ENCODE results near the gene MYADML2.

Gene MYADML2

DNA sequence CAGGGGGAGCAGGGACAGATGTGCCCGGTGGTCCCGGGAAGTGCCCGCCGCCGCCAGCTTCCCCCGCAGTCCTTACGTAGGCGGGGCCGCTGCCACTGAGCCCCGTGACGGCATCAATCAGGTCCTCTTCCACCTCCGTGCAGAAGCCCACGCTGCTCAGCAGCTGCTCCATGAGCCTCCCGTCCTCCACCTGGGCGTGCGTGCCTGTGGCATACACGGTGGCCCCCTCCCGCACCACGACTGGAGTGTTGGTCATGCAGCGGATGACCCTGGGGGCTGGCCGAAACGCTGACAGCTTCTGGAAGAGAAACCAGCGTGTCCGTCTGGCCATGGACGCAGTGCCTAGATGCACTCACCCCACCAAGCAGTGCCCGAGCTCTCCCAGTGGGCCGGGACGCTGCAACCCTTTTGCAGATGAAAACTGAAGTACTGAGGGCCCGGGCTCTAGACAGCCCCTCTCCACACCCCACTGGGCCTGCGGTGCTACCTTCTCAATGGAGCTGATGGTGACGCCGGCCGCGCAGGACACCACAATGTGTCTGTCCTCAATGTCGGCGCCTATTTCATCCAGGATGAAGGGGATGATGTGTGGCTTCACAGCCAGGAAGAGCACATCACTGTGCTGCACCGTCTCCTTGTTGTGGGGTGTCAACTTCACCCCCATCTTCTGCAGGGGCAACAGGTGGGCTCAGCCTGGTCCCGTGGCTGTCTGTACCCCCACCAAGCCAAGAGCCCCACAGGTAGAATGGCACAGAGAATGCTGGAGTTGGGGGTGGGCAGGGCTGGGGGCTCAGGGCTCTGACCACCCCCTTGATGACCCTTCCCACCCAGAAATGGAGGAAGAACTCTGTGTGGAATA, 12.0 kb downstream of the MYADML2 start:
- FAIRE-seq: no peak

DNA sequence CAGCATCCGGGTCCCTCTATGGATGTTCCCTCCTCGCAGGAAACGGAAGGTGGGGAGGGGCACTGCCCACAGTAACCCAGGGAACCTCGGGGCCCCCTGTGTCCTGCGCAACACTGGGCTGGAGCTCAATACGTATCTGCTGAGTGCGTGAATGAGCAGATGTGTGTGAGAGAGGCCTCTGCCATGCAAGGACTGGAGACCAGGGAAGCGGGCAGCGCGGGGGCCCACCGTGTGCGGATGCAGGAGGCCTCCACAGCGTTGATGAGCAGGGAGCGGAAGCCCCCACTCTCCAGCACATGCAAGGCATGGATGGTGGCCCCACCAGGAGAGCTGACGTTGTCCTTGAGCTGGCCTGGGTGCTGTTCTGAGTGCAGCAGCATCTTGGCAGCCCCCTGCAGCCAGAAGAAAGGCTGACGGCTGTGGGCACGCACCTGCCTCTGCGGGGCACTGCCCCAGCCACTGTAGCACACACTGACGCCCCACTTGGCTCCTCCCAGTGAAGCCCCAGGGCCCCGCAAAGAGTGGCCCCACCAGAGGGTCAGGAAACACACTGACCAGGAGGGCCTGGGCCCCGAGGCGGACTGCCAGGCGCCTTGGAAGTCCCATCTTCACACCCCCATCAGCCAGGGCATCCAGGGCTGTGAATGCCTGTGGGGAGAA, 12.8 kb downstream of the MYADML2 start:
- FAIRE-seq: no peak

DNA sequence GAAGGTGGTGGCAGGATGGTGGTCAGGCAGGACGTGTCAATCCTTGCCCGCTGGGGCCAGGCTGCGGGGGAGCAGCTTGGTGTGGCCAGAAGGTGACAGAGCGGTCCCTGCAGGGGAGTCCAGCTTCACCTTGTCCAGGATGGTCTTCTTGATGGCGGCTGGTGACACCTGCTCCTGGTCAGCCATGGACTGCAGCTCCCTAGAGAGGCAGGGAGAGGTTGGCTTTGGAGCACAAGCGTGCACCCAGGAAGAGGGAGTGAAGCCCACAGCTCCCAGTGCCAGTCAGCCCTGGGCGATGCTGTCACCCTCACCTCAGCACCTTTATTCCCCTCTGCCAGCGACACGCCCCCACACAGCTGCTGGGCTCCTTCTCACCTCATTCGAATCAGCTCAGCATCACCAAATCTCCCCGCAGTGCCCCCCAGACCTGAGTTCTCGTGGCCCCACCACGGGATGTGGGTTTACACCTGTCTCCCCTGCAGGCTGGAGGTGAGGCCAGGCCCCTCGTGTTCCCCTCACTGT, 13.8 kb downstream of the MYADML2 start:
- FAIRE-seq: no peak

DNA sequence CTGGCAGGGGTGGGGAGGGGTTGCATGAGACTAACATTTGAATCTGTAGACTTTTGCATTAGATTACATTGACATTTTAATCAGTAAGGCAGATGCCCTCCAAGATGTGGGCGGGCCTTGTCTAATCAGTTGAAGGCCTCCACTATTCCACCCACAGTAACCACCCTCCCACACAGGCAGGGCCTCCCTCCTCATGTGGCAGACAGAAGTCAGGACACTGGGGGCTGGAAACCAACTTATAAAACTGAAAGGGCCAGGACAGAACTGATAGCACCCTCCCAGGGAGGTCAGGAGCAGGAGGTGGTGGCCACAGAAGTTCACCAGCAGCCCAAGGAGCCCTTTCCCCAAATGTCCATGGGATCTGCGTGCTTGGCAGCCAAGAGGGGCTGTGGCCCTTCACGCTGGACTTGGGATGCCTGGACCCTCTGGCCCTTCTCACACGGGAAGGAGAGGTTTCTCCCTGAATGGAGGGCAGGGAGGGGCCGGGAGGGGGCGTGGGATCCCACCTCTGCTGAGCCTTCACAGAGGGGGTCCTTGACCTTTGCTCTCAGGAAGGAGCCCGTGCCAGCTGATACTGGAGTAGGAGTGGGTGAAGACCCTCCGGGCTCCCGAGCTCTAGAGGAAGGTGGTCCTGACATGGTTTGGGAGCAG, 14.6 kb downstream of the MYADML2 start:
- FAIRE-seq: no peak

DNA sequence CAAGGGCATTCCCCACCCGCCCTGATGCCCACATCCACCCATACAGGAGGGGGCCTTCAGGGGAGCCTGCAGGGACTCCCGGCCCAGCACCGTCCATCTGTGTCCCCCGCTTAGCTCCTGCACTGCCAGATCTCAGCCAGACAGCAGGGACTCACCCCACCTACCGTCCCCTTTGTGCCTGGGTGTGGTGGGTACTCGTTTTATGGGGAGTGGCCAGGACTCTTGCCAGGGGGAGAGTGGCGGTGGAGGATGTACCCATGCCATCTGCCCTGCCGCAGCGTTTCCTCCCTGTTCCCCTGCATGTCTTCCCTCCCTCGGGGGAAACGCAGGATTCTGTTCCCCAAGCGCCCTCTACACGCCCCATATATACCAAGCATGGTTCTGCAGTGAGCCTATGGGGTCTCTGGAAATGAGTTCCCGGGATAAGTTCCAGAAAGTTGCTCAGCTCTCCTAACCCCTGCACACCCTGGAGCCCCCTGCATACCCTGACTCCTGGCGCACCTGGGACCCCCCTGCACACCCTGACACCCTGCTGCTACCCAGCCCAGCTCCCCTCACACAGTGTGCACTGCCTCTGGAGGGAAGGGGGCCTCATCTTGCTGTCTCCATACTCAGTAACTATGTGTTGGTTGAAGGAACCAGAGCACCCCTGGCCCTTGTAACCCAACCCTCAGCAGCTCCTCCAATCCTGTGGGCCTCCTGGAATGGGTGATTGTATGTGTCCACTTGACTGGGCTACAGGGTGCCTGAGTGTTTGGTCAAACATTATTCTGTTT, 15.3 kb downstream of the MYADML2 start:
- FAIRE-seq: no peak

DNA sequence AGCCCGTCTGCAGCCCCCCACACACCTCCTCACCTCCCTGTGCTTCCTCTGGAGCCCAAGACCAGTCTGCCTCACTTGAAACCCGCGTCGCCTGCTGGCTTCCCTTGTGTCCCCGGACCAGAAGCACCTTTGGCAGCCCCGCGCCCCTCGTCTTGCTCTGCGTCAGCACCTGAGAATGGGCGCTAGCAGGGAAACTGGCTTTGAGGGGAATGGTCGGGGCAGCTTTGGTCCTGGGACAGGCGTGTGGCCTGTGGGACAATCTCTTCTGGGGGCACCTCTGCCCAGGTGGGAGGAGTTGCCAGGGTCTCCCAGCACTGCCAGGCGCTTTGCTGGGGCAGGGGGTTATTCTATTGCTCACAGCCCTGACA, 15.9 kb downstream of the MYADML2 start:
- no peak for FAIRE-seq

DNA sequence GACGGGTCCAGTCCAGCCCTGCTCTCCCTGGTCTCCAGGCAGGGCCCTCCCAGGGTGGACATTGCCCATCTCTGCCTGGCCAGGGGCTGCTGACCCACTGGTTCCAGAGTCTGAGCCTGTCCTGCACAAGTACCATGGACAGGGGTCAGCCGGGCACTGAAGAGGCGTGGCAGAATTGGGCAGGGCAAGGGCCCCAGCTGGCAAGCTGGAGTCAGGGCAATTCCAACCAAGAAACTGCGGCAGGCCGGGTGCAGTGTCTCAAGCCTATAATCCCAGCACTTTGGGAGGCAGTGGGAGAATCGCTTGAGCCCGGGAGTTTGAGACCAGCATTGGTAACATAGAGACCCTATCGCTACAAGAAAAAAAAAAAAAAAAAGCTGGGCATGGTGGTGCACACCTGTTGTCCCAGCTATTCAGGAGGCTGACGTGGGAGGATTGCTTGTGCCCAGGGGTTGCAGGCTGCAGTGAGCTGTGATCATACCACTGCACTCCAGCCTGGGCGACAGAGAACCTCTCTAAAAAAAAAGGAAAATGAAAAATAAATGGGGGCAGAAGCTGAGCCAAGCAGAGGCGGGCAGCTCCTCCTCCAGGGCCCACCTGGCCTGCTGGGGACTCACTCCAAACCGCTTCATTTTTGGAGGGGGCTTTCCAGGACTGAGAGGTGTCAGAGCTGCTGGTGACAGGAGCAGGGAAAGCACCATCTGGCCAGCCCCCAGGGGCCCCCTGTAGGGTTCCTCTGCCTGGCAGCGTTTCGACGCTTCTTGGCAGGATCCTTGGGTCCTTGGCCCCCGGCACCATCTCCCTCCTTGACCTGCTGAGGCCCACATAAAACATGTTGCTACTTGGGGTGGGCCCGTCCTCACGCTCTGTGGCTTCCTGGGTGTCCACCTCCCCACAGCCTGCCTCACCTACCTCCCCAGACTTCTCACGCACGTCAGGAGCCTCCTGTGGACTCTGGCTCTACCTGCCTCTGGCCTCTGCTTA, 16.6 kb downstream of the MYADML2 start:
- no peak for FAIRE-seq

DNA sequence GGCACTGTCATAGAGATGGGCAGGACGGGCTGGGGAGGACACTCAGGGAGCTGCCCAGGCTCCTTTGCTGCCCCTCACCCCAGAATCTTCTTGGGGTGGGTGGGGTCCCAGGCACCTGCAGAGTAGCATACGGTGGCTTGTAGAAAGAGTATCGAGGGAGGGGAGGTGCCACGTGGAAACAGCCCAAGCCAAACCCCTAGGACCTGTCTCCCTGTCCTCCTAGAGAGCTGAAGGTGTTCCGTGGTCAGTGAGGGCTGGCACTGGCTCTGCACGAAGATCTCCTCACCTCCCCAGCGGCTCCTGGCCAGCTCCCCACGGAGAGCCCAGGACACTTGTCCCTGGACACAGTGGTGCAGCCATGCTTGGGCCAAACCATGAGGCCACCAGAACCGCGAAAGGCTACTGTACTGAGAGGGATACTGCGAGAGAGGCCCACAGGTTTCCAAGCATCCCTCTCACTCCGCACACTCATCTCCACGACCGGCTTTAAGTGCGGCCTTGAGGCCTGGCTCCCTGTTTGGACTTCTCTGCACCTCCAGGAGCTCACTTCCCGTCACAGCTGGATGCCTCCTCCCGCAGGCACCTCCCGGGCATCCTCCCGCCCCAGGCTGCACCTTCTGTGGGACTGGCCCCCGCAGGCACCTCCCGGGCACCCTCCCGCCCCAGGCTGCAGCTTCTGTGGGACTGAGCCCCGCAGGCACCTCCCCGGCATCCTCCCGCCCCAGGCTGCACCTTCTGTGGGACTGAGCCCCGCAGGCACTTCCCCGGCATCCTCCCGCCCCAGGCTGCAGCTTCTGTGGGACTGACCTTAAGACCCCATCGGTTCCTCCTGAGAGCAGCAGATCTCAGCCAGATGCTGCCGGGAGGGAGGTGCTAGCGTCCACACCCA, 17.5 kb downstream of the MYADML2 start:
- FAIRE-seq: no peak

DNA sequence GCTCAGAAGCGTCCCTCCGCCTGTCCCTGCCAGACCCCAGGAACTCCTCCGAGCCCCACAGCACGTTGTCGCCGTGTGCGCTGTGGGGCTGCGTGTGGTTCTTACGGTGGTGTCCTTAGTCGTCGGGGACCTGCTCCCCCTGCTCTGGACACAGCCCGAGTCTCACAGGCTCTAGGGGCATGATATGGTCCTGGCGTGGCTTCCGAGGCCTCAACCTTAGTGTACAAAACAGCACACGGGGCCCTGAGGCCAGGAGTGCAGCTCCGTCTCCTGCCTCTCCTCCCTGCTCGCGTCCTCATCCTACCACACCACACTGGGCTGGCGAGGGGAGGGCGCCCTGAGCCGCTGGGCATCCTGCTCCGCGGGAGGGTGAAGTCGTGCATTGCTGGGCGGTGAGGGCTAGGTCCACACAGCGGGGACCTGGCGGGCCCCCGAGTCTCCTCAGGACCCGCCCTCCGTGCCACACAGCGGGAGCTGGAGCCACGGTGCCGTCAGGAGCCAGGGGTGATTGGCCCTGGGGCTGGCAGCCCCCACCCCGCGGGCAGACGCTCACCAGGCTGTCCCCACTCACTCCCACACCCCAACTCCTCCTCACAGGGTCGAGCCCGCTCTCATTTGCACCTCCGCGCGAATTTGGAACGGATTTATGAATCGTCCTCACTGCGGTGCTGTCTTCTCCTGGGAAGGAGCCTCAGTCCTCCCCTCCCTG, 18.3 kb downstream of the MYADML2 start:
- FAIRE-seq: no peak

DNA sequence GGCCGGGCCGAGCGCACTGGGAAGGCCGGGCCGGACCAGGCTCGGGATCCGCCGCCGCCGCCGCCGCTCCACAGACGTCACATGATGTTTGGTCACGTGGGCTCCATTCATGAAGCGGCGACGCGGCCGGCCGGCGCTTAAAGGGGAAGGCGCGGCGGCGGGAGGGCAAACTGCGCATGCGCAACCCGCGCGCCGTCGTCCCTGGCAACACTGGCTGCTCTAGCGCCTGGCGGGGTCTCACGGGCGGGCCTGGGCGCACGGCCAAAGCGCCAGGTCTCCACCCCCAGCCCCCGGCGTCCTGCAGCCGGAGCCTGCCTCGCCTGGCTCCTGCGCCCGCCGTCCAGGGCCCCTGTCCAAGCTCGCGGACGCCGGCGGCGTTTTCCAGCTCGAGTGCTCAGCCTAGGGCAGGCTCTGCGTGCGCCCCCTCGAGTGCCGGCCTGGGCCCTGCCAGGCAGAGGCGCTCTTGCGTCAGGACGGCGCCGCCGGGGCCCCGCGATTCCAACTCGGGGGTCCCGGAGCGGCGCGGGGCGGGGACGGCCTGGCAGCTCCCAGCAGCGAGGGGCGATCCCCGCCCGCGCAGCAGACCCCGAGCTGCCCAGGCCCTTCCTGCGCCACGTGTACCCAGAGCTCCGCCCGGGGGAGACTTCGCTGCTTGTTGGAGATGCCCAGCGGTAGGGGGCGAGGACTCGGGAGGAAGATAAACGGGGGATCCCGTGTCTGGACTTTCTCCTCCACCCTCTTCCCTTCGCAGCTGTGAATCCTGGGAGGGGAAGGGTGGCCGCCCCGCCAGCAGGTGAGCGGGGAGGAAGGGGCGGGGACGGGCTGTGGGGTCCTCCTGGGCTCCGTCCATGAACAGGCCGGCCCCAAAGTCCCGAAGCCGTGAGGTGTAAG, 19.1 kb downstream of the MYADML2 start, which contains the start of gene MAFG:
TSS of gene MAFG (minus strand) at position 83 of the 891 bp plus-strand sequence. CDS start 4,550 bp downstream, outside the sequence.
- no peak for FAIRE-seq

DNA sequence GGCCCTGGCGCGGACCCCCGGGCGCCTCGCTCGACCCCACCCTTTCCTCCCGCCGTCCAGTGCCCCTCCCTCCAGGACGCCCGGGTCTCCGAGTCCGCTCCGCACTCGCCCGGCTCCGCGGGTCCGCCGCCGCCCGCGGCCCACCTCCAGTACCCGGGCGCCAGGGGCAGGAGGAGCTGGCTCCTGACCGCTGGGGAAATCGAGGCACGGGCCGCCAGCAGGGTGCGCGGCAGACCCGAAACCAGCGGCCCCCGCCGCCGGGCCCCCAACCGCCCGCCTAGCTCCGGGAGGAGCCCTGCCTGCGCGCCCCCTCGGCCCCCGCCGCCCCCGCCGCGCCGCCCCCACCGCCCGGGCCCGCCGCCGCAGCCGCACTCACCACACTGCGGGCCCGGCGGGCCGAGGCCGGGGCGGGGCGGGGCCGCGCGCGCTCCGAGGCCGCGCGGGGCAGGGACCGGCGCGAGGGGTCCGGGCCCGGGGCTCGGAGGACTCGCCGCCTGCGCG, 19.8 kb downstream of the MYADML2 start:
- no peak for FAIRE-seq

DNA sequence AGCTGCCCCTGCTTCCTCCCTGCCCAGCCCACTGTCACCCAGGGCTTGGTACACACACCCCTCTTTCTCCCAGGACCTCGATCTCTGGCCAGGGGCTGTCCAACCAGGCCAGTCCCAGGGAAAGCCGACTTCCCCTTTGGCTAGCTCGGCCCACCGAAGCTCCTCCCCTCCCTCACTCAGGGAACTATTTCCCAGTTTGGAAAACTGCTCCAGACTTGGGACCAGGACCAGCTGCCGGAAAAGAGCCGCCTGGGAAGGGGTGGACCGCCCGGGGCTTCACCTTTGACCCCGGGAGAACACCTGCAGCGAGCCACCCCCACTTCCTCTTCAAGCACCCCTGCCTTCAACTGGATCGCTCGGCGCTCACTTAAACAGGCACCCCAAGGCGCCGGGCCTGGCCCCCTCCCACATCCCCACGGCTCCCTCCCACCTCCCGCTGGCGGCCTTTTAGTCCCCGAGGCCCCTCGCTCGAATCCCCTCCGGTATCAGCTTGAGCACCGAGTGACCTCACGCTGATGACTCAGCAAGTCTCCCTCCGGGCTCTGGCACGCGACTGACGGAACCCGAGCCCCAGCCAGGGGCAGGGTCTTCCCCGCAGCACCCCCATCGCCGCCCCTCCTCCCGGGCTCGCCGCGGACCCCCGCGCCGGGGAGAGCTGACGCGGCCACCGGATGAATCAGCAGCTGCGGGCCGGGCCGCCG, 20.4 kb downstream of the MYADML2 start:
- no peak for FAIRE-seq

DNA sequence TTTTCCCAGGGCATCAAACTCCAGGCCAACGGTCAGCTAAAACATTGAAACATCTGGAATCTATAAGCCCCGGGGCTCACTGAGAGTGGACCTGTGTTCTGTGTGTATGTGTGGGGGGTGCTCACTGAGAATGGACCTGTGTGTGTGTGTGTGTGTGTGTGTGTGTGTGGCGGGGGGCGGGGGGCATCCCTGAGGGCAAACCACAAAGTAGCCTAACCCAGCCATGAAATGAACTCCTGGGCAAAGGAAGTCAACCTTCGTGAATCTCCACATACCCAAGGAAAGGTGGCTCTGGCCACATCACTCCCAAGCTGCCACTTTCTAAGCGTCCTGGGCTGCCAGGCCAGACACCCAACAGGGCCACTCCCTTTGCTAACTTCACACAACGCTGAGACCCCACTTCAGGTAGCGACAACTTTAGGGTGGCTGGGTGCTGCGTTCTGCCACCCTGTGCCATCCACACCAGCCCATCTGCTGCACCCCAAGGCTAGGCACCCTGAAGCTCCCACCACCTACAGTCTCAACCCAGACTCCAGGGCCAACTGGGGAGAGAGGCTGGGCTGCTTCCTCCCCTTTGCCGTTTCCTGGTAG, 21.1 kb downstream of the MYADML2 start:
- no peak for FAIRE-seq

DNA sequence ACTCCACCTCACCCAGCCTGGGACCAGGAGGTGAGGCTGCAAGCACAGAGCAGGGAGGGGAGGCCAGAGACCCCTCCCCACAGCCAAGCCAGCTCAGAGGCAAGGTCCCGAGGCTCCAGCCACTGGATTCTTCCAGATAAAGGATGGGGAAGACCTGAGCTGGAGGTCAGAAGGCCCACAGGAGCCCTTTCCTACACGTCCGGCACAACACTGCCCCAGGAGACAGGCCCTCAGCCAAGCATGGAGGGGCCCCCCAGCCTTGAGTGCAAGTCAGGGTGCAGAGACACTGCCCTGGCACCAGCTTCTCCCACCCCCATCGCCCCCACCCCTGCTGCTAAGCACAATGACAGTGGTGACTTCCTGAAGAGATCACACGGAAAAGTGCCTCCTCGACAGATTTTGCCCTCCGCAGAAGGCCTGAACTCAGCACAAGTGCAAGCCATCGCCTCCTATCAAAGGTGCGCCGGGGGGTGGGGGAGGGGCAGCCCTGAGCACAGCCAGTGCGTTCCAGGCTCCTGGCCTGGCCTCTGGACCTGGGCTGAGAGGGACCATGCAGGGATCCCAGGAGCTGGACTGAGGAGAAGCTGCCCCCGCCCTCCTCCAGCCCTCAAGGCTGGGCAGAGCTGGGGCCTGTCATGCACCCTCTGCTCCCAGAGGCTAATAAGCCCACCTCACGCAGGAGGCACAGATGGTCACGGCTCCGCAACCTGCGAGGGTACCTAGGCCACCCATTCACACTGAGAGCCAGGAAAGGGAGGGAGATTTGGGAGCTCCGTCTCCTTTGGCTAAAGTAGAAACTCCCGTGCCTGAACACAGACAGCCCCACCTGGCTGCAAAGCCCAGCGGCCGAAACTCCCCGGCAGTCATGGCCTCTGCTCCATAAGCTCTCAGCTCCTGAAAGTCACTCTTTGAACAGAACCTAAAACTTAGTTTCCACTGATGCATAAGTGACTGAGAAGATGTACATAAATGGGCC, 22.2 kb downstream of the MYADML2 start:
- no peak for FAIRE-seq

DNA sequence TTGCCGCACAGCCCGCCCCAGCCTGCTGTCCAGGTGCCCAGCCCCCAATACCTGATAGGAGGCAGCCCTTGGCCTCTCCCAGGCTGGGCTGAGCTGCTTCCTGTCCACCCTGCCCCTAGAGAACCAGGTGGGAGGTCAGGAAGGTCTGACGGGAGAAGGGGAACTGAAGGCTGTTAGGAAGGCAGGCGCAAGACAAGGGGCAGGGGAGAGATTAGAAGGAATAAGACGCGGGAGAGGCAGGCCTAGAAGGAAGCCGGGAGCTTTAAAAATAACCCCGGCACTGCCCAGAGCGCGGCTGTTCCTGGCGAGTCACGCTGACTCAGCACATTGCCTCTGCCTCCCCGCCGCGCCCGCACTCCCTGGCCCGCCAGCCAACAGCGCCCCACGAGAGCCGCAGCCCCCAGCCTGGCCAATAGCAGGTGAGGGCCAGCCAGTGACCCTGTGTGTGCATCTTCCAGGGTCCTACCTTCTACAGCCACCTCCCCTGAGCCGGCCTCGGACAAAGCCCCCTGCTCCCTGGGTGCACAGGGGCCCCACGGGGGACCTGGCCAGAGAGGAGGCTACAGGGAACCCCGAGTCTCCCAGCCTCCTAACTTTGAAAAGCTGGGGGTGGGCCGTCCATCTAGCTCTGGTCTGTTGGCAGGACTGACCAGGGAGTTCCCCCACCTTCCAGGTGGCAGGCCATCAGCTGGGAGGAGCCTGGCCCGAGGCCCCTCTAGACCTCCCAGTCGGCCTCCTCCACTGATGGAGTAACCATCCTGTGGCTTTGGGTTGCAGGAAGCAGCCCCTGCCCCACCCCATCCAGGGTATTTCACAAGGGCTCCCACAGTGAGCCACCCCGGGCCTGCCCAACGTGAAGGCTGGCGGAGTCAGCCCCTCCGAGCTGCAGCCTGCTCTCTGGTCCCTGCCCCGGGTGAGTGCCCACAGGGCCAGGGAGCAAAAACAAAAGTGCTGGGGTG, 23.5 kb downstream of the MYADML2 start:
- FAIRE-seq: no peak
